ENCODE data around the gene TPK1.

Gene TPK1

DNA sequence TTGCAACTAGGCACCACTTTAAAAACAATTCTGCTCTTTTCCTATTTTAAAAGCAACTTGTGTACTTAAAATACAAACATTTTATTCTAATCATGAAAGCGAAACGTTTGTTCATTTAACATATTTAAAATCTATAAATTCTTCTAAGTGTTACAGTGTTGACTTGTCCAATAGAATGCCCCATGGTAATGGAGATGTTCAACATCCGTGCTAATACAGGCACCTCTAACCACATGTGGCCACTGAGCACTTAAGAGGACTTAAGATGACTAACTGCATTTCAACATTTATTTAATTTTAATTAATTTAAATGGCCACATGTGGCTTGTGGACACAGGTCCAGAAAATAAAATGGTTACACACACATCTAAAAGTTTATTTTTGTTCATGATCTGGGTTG, 115.1 kb downstream of the TPK1 start:
- CTCF ChIA-PET = interaction anchor here (0.7 kb wide), 2 partner anchors 9 to 11 kb away, joined by 3 to 4 read pairs; no protein-coding TSS in a partner anchor
- Histone ChIP-seq H3K27ac (ENCODE audit: extremely low read depth, low read depth, low read length) (no peak overlapping the region), H3K4me3 (ENCODE audit: low read depth, low read length) (no peak overlapping the region)

DNA sequence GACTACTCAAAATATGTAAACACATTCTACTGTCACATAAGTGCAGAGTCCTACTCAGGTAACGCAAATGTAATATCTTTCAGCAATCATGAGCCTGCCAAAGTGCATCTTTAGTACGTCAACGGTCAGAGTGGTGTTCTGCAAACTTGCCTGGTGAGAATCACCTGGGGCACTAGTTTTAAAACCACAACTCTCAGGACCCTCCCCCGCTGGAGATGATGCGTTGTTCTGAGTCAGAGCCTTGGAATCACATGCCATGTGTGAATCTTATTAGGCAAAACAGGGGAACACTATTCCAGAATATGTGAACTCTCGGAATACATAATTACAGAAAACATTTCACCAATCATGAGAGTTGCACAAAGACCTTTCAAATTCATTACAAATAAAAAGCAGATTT, 115.7 kb downstream of the TPK1 start:
- Histone ChIP-seq H3K4me3 (ENCODE audit: low read depth, low read length) (no peak overlapping the region), H3K27ac (ENCODE audit: extremely low read depth, low read depth, low read length) (no peak overlapping the region), H3K9me3 (ENCODE audit: control insufficient read depth, insufficient read depth, low read depth, low read length) (no peaks in the 10 kb centered on the region), H3K36me3 (ENCODE audit: control insufficient read depth in 2 of 2, insufficient read depth in 1 of 2, low read length in 2 of 2) (no peaks in the 10 kb centered on the region), H3K4me1 (ENCODE audit: control insufficient read depth, insufficient read depth, low read length) (no peaks in the 10 kb centered on the region)
- TF ChIP-seq ZNF792 (tag by site-specific recombination; IDR thresholded peaks at IDR 0.05) (no peak), SCRT2 (tag by site-specific recombination; IDR thresholded peaks at IDR 0.05) (no peak), REPIN1 (tag by site-specific recombination; IDR thresholded peaks at IDR 0.05; ENCODE audit: low read depth) (no peak), ZNF155 (tag by site-specific recombination; IDR thresholded peaks at IDR 0.05) (no peak), ZNF544 (tag by site-specific recombination; IDR thresholded peaks at IDR 0.05) (no peak), ZNF560 (tag by site-specific recombination; IDR thresholded peaks at IDR 0.05; ENCODE audit: borderline replicate concordance) (no peak), ZNF10 (tag by site-specific recombination; IDR thresholded peaks at IDR 0.05) (no peak), SP2 (tag by site-specific recombination; IDR thresholded peaks at IDR 0.05) (no peak), ZNF132 (tag by site-specific recombination; IDR thresholded peaks at IDR 0.05; ENCODE audit: borderline replicate concordance) (no peak)
- TF ChIP-seq, protein P1, sequence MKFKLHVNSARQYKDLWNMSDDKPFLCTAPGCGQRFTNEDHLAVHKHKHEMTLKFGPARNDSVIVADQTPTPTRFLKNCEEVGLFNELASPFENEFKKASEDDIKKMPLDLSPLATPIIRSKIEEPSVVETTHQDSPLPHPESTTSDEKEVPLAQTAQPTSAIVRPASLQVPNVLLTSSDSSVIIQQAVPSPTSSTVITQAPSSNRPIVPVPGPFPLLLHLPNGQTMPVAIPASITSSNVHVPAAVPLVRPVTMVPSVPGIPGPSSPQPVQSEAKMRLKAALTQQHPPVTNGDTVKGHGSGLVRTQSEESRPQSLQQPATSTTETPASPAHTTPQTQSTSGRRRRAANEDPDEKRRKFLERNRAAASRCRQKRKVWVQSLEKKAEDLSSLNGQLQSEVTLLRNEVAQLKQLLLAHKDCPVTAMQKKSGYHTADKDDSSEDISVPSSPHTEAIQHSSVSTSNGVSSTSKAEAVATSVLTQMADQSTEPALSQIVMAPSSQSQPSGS (tag by site-specific recombination; IDR thresholded peaks at IDR 0.05; ENCODE audit: low read depth) = no peak
- TF ChIP-seq, protein P2, sequence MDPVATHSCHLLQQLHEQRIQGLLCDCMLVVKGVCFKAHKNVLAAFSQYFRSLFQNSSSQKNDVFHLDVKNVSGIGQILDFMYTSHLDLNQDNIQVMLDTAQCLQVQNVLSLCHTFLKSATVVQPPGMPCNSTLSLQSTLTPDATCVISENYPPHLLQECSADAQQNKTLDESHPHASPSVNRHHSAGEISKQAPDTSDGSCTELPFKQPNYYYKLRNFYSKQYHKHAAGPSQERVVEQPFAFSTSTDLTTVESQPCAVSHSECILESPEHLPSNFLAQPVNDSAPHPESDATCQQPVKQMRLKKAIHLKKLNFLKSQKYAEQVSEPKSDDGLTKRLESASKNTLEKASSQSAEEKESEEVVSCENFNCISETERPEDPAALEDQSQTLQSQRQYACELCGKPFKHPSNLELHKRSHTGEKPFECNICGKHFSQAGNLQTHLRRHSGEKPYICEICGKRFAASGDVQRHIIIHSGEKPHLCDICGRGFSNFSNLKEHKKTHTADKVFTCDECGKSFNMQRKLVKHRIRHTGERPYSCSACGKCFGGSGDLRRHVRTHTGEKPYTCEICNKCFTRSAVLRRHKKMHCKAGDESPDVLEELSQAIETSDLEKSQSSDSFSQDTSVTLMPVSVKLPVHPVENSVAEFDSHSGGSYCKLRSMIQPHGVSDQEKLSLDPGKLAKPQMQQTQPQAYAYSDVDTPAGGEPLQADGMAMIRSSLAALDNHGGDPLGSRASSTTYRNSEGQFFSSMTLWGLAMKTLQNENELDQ (tag by site-specific recombination; IDR thresholded peaks at IDR 0.05; ENCODE audit: low read depth) = no peak
- TF ChIP-seq, protein P3, sequence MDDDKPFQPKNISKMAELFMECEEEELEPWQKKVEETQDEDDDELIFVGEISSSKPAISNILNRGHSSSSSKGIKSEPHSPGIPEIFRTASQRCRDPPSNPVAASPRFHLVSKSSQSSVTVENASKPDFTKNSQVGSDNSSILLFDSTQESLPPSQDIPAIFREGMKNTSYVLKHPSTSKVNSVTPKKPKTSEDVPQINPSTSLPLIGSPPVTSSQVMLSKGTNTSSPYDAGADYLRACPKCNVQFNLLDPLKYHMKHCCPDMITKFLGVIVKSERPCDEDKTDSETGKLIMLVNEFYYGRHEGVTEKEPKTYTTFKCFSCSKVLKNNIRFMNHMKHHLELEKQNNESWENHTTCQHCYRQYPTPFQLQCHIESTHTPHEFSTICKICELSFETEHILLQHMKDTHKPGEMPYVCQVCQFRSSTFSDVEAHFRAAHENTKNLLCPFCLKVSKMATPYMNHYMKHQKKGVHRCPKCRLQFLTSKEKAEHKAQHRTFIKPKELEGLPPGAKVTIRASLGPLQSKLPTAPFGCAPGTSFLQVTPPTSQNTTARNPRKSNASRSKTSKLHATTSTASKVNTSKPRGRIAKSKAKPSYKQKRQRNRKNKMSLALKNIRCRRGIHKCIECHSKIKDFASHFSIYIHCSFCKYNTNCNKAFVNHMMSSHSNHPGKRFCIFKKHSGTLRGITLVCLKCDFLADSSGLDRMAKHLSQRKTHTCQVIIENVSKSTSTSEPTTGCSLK (tag by site-specific recombination; IDR thresholded peaks at IDR 0.05) = no peak
- POLR2A ChIA-PET = no interaction called here
- CTCF ChIA-PET = interaction anchor here (0.5 kb wide), 1 partner anchor 283 kb away, joined by 3 read pairs; no protein-coding TSS in a partner anchor

More for the DNA sequence above, 115.1 kb downstream of the TPK1 start:
- POLR2A ChIA-PET = no interaction called here
- Histone ChIP-seq H3K9me3 (ENCODE audit: control insufficient read depth, insufficient read depth, low read depth, low read length) (no peaks in the 10 kb centered on the region), H3K4me1 (ENCODE audit: control insufficient read depth, insufficient read depth, low read length) (no peaks in the 10 kb centered on the region), H3K36me3 (ENCODE audit: control insufficient read depth in 2 of 2, insufficient read depth in 1 of 2, low read length in 2 of 2) (no peaks in the 10 kb centered on the region)
- TF ChIP-seq OSR2 (tag by site-specific recombination; IDR thresholded peaks at IDR 0.05) (no peak), ZNF529 (tag by site-specific recombination; IDR thresholded peaks at IDR 0.05; ENCODE audit: insufficient replicate concordance) (no peak), ZEB2 (tag by site-specific recombination; IDR thresholded peaks at IDR 0.05) (no peak), ZNF629 (tag by site-specific recombination; IDR thresholded peaks at IDR 0.05) (no peak), ZNF266 (tag by site-specific recombination; IDR thresholded peaks at IDR 0.05; ENCODE audit: low read depth) (no peak), ZNF571 (tag by site-specific recombination; IDR thresholded peaks at IDR 0.05) (no peak), ZNF747 (tag by site-specific recombination; IDR thresholded peaks at IDR 0.05) (no peak), ZNF202 (tag by site-specific recombination; IDR thresholded peaks at IDR 0.05; ENCODE audit: borderline replicate concordance) (no peak), KLF9 (tag by site-specific recombination; IDR thresholded peaks at IDR 0.05; ENCODE audit: low read depth) (no peak), KLF16 (tag by site-specific recombination; IDR thresholded peaks at IDR 0.05) (no peak), SP2 (tag by site-specific recombination; IDR thresholded peaks at IDR 0.05) (no peak), KLF10 (tag by site-specific recombination; IDR thresholded peaks at IDR 0.05) (no peak)
- TF ChIP-seq, protein P4, sequence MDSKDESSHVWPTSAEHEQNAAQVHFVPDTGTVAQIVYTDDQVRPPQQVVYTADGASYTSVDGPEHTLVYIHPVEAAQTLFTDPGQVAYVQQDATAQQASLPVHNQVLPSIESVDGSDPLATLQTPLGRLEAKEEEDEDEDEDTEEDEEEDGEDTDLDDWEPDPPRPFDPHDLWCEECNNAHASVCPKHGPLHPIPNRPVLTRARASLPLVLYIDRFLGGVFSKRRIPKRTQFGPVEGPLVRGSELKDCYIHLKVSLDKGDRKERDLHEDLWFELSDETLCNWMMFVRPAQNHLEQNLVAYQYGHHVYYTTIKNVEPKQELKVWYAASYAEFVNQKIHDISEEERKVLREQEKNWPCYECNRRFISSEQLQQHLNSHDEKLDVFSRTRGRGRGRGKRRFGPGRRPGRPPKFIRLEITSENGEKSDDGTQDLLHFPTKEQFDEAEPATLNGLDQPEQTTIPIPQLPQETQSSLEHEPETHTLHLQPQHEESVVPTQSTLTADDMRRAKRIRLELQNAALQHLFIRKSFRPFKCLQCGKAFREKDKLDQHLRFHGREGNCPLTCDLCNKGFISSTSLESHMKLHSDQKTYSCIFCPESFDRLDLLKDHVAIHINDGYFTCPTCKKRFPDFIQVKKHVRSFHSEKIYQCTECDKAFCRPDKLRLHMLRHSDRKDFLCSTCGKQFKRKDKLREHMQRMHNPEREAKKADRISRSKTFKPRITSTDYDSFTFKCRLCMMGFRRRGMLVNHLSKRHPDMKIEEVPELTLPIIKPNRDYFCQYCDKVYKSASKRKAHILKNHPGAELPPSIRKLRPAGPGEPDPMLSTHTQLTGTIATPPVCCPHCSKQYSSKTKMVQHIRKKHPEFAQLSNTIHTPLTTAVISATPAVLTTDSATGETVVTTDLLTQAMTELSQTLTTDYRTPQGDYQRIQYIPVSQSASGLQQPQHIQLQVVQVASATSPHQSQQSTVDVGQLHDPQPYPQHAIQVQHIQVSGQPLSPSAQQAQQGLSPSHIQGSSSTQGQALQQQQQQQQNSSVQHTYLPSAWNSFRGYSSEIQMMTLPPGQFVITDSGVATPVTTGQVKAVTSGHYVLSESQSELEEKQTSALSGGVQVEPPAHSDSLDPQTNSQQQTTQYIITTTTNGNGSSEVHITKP (tag by site-specific recombination; IDR thresholded peaks at IDR 0.05) = no peak
- TF ChIP-seq, protein P2 (tag by site-specific recombination; IDR thresholded peaks at IDR 0.05; ENCODE audit: low read depth) = no peak

Measured in HEK293 (cell line).